Occipital lobe (tissue), 2 donors: ENCODE measurements around the gene ZNF385D. TPM values are rescaled to one million over a fixed set of nuclear protein-coding genes. Genes with fewer than 3 reads are reported as not detected.

ENCODE experiments used
- DNase-seq: peaks from one replicate; lab custom pipeline; 2025; lab: John Stamatoyannopoulos, UW
- total RNA-seq: library from RNA; depleted of rRNA; stranded (reverse); fragments of >200 nt; gene quantifications from one replicate; pipeline ENCODE4 v1.2.3, GENCODE V29; 2014

Gene ZNF385D
- total RNA-seq, 1 donor from 2014 or later, result 14.0 TPM

DNA sequence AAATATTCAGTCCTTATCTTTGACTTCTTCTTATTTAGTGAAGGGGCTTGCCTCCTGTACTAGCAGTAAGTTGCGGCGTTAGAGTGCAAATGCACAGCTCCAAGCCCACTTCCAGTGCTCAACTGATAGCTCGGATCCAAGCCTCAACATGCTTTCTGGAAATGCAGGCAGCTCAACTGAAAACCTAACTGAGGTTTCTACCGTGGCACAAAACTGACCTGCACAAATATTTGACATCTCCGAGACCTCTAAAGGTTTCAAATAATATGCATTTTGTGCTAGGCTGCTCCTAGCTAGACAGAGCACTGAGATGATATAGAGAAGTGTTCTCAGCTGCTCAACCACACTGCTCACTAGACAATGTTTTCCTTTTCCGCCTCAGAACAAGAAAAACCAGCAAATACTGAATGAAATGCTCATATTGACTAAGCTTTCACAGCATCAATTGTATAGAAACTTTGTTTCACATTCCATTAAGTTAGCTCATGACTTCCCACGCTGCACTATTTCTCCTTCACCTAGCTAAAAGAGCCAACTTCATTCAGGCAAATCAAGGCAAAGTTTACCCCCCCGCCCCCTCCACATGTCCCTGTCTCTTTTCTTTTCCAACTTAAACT, 822 bp downstream of the ZNF385D start:
- DNase-seq, result no peak

DNA sequence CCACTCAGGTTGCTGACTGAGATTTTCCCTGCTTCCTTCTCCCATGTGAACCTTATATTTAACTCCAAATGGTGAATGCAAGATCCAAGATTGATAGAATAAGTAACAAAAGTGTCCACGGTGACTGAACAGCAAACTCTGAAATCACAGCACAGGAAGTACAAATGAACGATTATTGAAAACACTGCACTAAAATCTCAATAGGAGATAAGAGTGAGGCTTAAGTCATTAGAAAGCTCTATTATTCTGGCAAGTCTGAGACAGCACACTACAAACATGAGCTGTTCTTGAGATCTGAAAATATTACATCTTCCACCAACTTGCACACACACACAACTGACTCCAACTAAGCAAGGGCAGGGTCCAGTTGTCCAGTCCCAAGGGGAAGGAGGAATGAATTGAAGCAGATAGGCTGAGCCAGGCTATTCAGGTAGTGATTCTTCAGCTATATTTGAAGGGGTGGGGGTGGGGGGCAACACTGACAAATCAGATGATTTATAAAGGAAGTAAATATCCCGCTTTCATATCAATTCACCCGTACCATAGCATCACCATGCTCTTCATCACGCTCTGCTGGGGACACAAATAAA, 2.9 kb downstream of the ZNF385D start:
- DNase-seq, result no peak

DNA sequence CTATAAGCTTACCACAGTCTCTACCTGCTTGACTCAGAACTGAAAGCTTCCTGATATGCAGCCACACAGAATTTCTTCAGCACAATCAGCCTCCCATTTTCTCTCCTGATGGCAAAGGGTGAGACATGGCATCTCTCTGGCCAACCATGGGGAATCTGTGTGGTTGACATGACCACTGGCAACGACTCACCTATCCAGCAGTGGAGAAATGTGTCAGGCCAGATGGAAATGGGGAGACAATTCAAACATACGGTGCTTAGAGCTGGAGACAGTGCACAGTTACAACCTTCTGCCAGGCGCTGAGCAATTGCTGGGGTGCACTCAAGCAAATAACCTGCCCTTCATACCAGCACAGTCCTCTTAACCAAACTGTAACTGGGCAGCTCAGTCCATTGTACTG, 3.6 kb downstream of the ZNF385D start:
- no peak for DNase-seq

DNA sequence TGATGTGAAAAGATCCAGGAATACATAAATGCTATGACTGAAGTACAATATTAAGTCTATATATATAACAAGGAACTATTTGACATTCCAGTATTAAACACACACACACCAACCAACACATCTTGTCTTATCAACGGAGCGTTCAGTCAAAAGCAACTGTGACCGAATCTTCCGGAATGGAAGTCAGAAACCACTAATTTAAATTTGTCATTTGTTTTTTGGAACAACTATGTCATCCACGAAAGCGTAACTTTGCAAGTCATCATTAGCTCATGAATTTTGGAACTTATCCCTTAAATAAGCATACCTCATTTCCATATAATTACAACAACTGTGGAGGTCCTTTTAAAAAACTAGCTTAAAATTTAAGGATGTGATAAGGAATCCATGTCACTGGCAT, 5.0 kb downstream of the ZNF385D start:
- no peak for DNase-seq

DNA sequence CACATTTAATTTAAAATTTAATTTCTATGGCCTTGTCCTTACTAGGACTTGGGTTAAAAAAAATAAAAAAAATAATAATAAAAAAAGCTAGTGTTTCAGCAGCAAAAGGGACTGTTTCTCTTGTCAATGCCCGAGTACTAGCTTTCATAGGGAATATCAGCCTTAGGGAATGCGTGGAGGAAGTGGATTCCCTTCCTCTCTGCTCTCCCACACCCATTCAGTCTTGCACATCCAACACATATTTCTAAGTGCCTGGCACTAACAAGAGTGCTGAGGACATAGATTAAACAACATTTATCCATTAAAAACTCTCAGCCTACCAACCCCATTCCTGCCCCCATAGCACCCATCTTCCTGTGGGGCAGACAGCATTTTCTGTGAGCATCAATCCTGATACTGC, 6.2 kb downstream of the ZNF385D start:
- no peak for DNase-seq

DNA sequence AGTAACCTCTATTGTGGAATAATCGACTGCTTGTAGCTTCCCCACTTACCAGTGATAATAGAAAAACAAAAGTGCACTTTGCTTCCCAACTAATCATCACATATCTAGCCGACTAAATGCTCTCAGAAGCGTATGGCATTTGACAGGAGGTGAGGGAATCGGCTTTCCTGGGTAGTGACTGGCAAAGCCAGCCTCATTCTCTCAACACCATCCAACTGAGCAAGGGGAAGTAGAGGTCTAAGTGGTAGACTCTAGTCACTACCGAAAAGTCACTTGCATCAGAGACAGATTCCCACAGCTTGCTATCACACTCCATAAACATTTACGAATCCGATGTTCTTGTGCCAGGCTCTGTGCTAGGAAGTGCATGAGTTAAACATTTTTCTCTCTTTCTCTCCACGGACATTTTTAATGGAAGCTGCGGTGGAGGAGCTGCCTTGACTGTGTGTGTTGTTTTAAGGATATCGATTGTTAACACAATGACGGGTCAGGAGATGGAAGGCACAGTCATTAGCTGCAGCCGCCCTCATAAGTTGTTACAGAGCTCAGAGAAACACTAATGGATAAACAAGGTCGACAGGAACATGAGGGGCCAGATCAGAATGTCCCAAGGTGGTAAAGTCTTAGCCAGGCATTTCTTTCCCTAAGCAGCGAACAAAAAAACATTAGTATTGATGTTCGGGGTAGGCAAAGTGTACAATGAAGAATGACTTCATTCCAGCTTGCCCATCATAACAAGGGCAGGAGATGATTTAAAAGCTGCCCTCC, 11.9 kb downstream of the ZNF385D start:
- no peak for DNase-seq

DNA sequence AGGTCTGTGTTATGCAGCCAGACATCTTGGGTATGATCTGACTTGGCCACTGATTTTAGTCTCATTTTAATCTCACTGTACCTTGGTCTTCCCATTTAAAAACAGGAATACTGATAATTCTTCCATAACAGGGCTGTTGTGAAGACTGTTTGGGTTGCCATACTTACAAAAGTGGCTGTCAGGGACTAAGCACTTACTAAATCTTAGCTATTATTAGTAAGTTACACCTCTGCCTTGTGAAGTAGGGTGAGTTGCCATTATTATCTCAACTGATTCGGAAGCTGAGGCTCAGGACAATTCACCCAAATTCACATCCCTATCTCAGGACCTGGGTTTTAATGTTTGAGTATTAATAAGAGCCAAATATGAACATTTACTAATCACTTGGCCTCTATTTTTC, 12.7 kb downstream of the ZNF385D start:
- no peak for DNase-seq

DNA sequence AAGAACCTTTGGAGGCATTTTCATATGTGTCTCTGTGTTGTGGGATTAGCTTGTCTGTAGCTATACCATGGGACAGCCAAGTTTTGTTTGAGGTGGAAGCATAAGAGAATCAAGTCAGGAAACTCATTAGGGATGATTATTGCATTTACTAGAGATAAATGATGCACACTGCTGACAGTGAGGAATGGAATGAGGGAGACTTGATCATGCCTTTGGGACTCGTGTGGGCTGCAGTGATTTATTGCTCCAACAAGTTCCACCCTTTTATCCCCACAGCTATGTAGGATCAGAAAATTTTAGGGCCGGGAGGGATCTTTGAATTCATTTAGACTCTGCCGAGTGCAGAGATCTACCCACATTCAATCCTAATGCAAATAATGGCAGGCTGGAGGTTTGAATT, 16.3 kb downstream of the ZNF385D start:
- DNase-seq, result no peak

DNA sequence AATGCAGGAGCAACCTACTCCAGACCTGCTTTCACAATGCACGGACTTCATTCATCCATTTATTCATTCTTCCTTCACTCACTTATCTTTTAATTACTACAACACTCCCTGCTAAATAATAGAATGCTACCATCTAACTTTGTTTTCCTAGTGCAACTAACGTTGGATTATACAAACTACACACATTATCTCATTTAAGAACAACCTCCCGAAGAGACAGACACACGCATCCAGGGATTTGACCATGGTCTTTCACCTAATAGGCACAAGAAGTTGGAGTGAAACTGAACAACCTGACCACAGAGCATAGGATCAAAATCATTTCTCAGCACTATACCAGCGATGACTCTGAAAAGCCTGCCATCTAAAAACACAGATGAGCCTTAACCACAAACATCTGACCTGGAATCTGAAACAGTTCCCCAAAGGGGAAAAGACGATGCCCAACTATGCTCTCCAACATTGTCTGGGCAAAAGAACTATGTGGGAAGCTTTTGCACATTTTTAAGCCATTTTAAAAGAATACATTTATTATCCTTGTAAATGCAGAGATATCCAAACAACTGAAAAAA, 21.0 kb downstream of the ZNF385D start:
- no peak for DNase-seq

DNA sequence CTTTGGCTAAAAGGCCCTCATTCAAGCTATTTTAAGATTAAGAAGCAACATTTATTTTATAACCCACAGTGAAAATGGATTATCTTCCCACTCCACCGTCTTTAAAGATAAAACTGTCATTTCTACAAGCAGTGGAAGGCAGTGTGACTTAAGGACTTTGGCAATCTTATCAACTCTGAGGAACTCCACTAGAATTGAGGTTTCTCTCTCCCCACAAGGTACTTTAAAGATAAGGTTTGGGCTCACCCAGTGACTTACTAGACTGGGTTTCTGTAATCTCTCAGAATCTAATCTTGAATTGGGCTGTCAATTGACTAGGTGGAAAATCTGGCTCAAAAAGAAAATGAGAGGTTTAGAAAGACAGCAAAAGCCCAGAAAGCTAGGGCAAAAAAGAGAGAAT, 21.7 kb downstream of the ZNF385D start:
- no peak for DNase-seq

DNA sequence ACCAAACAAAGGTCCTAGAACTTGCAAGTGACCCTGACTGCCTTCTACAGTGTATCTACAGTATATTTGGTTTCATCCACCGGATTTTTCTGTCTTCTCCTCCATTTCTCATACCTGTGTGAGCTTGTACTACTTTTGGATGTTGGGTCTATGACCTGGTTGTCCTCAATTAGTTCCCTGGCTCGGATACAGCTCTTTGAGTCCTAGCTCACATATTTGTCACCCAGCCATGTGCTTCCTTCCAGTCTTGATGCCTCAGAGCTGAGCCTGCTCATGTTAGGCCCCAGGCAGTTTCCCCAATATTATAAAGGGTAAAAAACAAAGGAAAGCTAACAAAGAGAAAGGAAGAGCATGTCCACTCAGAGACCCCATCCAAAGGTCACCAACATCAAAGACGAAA, 28.2 kb downstream of the ZNF385D start:
- no peak for DNase-seq

DNA sequence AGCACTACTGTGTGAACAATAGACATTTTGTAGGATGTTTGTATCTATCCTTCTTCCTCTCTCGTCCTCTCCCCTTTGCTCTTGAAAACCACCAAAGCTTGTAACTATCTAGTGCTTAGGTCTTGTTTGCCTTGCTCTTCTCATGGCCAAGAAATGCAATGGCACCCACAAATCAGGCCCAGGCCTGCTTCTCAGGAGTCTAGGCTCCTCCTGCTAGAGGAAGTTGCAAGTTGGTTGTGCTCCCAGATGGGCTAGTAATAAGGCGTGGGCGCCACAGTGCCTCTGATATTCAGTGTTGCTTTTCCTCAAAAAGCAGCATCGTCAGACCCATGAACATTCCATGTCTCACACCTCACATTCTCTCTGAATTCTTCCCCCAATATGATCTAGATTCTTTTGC, 28.7 kb downstream of the ZNF385D start:
- no peak for DNase-seq

DNA sequence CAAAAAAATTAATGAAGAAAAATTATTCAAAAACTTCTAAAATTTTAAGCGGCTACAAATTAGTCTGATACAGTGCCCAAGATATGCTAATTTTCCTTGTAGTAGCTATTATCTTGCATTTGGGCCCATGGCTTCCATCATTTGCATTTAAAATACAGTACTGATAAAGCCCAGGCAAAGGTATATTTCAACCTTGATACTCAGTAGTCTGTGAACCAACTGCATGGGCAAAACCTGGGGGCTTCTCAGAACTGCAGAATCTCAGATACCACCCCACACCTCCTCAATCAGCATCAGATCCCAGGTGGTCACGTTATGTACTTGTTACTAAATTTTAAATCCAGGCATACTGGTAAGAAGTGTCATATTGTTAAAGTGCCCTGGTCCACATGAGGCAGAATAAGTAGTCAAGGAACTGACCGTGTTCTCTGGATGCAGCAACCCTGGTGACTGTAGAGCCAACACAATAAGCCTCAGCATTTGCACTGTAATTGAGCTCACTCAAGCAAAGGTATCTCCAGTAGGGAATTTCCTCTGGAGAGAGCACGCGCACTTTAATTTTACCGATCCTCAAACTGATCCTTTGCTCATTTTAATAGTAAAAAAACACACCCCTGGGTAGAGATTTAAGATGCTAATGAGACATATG, 31.9 kb downstream of the ZNF385D start:
- DNase-seq, result no peak

DNA sequence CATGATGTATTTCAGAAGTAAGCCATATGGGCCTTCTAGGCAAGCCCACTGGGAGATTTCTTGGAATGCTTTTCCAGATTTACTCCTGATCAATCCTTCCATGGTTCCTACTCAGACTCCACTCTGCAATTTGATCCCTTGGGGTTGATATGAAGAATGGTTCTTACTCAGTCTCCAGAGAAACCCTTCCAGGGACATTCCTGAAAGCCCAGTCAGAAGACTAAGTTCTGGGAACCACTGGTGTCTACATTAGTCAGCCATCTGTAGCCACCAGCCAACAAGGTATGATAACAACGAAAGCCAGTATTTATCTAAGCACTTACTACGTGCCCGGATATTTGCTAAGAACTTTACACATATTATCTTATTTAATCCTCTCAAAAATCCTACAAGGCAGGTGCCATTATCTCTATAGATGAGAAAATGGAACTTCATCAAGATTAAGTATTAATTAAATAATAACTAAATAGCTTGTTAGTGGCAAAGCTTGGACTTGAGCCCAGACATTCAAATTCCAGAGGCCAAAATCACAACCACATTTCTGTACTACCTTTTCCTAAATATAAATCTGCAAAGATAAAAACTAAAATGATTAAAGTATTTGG, 32.7 kb downstream of the ZNF385D start:
- no peak for DNase-seq

DNA sequence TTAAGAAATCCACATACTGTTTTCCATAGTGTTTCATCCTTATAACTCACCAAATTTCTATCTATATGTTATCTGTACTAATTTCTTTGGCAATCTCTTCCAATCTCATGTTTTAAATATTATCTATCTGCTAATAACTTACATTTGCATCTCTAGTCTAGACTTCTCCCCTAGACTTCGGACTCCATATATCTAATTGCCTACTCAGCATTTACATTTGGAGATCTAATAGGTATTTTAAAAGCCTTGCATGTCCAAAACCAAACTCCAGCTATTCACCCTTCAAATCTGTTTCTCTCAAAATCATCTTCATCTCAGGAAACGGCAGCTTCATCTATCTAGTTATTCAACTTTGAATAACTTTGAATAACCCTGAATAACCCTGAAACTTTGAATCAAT, 35.3 kb downstream of the ZNF385D start:
- DNase-seq, result no peak

DNA sequence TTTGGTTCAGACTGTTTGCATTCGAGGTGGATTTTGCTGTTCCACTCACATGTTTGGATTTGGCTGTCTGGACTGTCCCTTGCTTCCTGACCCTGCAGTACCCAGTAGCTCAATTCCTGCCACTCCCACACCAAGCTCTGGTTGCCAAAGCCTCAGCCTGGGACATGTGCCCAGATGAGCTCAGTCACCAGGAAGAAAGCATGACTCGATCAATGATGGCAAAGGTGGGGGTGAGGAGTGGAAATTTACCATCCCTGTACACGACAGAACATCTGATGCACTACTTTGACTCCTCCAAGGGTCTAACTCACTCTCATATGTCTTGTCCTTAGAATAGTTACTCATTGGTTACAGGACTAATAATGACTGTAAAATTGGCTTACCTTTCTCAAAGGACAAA, 45.2 kb downstream of the ZNF385D start:
- DNase-seq, result peak; percentile 61

DNA sequence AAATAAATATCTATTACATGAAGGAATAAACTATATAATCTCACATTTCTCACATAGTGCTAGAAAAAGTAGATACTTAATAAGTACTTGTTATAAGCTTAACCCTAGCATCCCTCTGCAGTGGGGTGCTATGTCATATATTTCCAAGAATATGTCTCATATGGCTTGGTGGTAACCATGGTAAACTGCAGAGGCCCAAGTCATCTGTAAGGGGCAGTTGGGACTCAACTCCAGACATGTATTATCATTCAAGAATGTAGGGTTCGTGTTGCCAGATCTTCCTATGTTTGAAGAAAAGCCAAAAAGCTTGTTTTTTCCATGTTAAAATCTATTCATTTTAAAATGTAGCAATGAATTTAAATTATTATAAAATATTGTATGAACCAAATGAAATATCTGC, 46.2 kb downstream of the ZNF385D start:
- DNase-seq, result no peak

DNA sequence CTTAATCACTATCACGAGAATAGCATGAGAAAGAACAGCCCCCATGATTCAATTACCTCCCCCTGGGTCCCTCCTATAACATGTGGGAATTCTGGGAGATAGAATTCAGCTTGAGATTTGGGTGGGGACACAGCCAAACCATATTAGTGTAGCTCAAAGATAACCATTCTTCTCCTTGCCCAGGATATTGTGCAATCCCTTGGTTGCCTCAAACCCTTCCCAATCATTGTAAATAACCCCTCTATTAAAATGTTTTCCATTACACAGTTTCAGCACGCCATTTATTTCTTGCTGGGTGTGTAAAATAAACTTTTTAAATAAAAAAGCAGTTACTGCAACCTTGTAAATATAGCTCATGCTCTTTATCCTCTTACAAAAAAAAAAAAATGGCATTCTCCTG, 47.7 kb downstream of the ZNF385D start:
- DNase-seq, result no peak

DNA sequence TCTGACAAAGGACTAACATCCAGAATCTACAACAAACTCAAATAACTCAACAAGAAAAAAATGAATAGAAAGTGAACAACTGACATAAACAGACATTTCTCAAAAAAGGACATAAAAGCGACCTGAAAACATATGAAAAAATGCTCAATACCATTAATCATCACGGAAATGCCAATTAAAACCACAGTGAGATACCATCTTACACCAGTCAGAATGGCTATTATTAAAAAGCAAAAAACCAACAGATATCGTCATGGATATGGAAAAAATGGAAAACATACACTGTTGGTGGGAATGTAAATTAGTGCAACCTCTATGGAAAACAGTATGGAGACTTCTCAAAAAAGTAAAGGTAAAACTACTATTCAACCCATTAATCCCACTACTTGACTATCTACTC, 53.3 kb downstream of the ZNF385D start:
- DNase-seq, result no peak

DNA sequence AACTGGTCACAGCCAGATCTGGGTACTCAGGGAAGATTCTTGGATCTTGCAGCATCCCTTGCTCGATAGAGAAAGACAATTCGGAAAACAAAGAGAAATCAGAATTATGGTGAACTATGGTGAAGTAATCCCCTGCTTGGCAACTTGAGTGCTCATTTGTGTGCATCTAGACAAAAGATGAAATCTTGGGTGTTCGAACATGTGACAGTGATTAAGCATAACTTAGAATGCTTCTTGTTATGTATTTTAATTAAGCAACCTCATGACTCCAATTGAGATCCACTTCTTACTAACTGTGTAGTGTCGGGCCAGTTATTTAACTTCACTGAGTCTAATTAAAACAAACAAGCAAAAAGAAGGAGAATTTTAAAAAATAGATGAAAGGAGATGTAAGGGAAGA, 56.5 kb downstream of the ZNF385D start:
- DNase-seq, result no peak

DNA sequence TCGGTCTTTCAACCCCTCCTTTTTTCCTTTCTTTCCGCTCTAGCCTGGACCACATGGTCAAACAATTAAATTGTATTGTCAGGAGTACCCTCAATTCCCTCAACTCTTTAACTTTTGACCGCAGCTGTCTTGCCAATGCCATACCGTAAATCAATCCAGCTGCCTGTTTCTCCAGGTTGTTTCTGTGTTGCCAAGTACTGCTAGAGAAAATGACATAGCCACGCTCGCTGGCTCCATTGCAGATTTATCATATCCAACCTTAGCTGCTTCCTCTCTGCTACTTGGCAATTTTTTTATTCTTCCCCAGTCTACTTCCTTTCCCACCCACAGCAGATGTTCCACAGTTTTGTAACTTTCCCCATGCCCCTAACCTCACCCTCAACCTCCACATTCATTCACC, 60.0 kb downstream of the ZNF385D start:
- DNase-seq, result no peak

DNA sequence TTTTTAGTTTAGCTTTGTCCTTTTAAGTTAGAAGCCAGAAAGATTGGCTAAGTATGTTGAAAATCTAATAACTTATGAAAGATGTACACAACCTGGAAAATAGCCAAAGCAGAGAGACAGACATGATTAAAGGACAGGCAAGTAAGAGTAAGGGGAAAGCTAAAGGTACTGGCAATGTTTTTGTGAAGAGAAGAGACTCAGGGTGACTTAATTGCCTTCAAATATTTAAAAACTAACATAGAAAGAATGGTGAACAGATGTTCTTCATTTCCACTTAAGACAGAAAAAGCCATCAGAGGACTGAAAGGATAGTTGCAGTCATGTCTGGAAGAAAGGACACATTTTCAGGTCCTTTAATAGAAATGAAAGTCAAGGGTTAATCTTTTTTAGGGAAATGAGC, 68.8 kb downstream of the ZNF385D start:
- DNase-seq, result no peak
